ENCODE results near the gene SFSWAP. TPM values are rescaled to one million over a fixed set of nuclear protein-coding genes. Genes with fewer than 3 reads are reported as not detected.

Gene SFSWAP
- total RNA-seq, 3 donors from 2014 or later: 34.5 to 52.7 (median 50.7) TPM

DNA sequence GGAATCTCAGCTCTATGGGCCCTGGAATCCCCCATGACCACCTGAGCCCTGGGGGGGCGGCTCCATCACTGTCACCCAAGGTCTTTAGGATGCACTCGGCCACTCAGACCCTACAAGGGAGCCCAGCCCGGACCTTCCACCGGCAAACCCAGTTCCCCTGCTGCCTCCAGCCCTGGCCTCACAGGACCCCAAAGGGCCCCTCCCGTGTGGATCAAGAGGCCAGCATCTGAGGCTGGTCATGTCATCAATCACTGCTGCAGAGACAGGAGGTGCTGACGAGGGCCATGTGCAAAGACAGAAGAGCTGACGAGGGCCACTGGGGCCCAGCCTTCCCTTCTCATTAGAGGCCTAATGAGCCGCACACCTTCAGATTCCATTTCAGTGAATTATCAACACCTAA is 39.0 kb upstream of the SFSWAP start:
- DNase-seq: no peak
- Histone ChIP-seq H3K9me3 (no peaks in the 10 kb centered on the region), H3K4me3 (no peak overlapping the region), H3K36me3 (ENCODE audit: low read depth) (no peaks in the 10 kb centered on the region), H3K4me1 (ENCODE audit: low read depth) (no peaks in the 10 kb centered on the region)
- intact Hi-C loops (cut with DNase I, micrococcal nuclease): no loop called here
- ATAC-seq: no peak
- TF ChIP-seq, protein P1, sequence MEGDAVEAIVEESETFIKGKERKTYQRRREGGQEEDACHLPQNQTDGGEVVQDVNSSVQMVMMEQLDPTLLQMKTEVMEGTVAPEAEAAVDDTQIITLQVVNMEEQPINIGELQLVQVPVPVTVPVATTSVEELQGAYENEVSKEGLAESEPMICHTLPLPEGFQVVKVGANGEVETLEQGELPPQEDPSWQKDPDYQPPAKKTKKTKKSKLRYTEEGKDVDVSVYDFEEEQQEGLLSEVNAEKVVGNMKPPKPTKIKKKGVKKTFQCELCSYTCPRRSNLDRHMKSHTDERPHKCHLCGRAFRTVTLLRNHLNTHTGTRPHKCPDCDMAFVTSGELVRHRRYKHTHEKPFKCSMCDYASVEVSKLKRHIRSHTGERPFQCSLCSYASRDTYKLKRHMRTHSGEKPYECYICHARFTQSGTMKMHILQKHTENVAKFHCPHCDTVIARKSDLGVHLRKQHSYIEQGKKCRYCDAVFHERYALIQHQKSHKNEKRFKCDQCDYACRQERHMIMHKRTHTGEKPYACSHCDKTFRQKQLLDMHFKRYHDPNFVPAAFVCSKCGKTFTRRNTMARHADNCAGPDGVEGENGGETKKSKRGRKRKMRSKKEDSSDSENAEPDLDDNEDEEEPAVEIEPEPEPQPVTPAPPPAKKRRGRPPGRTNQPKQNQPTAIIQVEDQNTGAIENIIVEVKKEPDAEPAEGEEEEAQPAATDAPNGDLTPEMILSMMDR (IDR thresholded peaks at IDR 0.05): no peak

DNA sequence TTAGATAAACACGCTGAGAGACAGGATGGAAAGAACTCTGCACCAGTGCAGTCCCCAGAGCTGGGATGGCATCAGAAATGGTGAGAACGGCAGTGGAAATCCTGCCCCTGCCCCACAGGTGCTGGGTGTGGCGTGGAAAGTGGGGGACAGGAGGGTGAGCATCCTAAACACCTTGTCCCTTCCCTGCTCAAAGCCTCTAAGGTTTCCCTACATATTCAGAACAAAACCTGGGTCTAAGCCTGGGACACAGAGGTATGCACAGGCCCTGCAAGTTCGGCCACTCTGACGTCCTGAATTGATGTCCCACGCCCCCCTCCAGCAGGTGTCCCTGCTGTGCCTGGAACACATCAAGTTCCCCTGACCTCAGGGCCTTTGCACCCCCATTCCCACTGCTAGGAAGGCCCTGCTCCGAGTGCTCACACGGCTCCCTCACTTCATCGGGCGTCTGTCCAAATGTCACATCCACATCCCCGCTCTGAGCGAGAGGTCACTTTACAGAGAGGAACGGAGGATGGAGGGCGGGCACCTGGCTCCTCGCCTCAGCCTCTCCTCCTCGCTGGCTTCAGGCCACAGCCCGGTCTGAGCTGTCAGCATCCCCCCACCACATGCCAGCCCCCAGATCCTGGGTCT is 38.5 kb upstream of the SFSWAP start:
- ATAC-seq: no peak
- H3K36me3 ChIP-seq (ENCODE audit: low read depth): no peaks in the 10 kb centered on the region
- intact Hi-C loops (cut with DNase I, micrococcal nuclease): no loop called here
- DNase-seq: no peak
- no peaks in the 10 kb centered on the region for H3K4me1 ChIP-seq (ENCODE audit: low read depth)
- TF ChIP-seq, protein P1 (IDR thresholded peaks at IDR 0.05): no peak
- no peak overlapping the region for H3K4me3 ChIP-seq
- H3K9me3 ChIP-seq: no peaks in the 10 kb centered on the region

- TF ChIP-seq, protein P1 (IDR thresholded peaks at IDR 0.05): no peak
- DNase-seq (no peak), ATAC-seq (no peak)
- intact Hi-C loops (cut with DNase I, micrococcal nuclease): no loop called here
- no peak overlapping the region for H3K4me3 ChIP-seq
- H3K4me1 ChIP-seq (ENCODE audit: low read depth): no peaks in the 10 kb centered on the region
- no peaks in the 10 kb centered on the region for H3K9me3 ChIP-seq
- no peaks in the 10 kb centered on the region for H3K36me3 ChIP-seq (ENCODE audit: low read depth)
These were observed 37.7 kb upstream of the SFSWAP start for GRCh38 chr12:131672941-131673887.

DNA sequence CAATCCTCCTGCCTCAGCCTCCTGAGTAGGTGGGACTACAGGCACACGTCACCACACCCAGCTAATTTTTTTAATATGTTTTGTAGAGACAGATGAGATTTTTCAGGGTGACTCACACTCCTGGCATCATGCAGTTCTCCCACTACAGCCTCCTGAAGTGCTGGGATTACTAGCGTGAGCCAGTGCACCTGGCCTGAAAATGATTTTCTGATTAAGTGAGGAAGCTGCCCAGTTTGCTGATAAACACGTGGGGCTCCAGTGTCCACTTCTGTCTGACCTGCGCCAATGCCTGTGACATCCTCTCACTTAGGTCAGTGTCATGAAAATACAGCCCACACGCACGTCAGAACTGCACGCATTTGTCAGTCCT is 37.0 kb upstream of the SFSWAP start:
- TF ChIP-seq, protein P1 (IDR thresholded peaks at IDR 0.05): no peak
- H3K9me3 ChIP-seq: no peaks in the 10 kb centered on the region
- H3K36me3 ChIP-seq (ENCODE audit: low read depth): no peaks in the 10 kb centered on the region
- ATAC-seq: no peak
- intact Hi-C loops (cut with DNase I, micrococcal nuclease): no loop called here
- H3K4me1 ChIP-seq (ENCODE audit: low read depth): no peaks in the 10 kb centered on the region
- H3K4me3 ChIP-seq: no peak overlapping the region
- no peak for DNase-seq

- TF ChIP-seq, protein P1 (IDR thresholded peaks at IDR 0.05): no peak
- H3K4me1 ChIP-seq (ENCODE audit: low read depth): no peaks in the 10 kb centered on the region
- H3K36me3 ChIP-seq (ENCODE audit: low read depth): no peaks in the 10 kb centered on the region
- H3K9me3 ChIP-seq: no peaks in the 10 kb centered on the region
- ATAC-seq (no peak), DNase-seq (no peak)
- intact Hi-C loops (cut with DNase I, micrococcal nuclease): no loop called here
- no peak overlapping the region for H3K4me3 ChIP-seq
These were observed 36.5 kb upstream of the SFSWAP start for GRCh38 chr12:131674373-131674772.

Measured in mucosa of descending colon (tissue), 3 donors.